Measurements from ENCODE around the gene JAKMIP1. TPM values are rescaled to one million over a fixed set of nuclear protein-coding genes. Genes with fewer than 3 reads are reported as not detected.

The JAKMIP1 gene
- total RNA-seq, 1 experiment from 2014 or later, result not detected

DNA sequence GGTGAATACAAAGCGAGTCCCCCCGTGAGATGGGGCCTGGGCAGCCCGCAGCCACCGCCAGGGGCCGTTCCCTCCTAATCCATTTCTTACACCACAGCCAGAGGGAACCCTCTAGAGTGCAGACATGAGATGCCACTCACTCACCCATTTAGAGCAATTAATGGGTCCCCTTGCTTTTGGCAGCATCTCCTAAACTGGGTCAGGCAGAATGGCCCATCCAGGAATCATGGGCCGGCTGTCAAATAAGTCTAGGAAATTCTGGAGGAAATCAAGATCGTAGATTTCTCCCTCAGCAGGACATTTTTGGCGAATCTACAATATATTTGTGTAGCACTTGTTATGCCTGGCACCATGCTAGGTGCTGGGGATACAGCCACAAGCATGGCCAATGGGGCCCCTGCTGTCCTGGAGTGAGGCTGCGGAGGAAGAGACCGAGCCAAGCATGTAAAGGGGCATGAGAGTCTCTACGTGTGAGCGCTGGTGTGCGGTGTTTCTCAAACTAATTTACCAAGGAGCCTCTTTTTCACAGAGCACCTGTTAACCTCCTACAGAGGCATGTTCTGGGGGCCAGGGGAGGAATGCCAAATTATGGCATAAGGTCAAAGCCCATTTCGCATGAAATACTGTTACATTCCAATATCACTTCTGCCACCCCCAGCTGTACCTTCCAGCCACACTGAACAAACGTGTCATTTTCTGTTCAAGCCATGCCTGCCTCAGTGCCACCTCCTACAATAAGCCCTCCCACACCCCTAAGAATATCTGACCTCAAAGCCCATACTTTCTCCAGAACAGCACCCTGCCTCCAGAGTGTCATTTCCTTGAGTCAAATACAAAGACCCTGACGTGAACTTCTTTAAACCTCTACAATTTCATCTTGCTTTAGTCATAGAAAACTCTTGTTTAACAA is 28.1 kb upstream of the JAKMIP1 start:
- no TSS peak for BruUV-seq (replicated peaks)
- Histone ChIP-seq H3K27me3 (ENCODE audit: insufficient read depth, low read length) (0 out of 2 replicates have a peak, but pooled peaks cover 2% of the 10 kb centered on the region), H3K4me2 (ENCODE audit: low read length) (no peak overlapping the region), H3K27ac (ENCODE audit: low read depth, low read length) (no peak overlapping the region), H2AFZ (ENCODE audit: low read depth, low read length, poor library complexity, severe bottlenecking) (no peak overlapping the region), H3K9me2 (ENCODE audit: insufficient read depth) (no peaks in the 10 kb centered on the region), H3K9me3 (ENCODE audit: control insufficient read depth in 1 of 2, insufficient read depth in 1 of 2, low read depth in 1 of 2, low read length in 2 of 2) (no peaks in the 10 kb centered on the region), H3K36me3 (ENCODE audit: control insufficient read depth in 1 of 2, insufficient read depth in 2 of 2, low read length in 2 of 2) (no peaks in the 10 kb centered on the region), H3K4me1 (ENCODE audit: control insufficient read depth in 1 of 2, insufficient read depth in 2 of 2, low read length in 2 of 2) (no peaks in the 10 kb centered on the region), H3K79me2 (ENCODE audit: insufficient read depth, low read length) (no peaks in the 10 kb centered on the region), H3K9ac (ENCODE audit: low read length) (no peak overlapping the region), H3K4me3 (replicated peaks in 1 of 2; ENCODE audit: low read depth in 1 of 2, low read length in 2 of 2) (no peak overlapping the region), H4K20me1 (ENCODE audit: insufficient read depth) (no peaks in the 10 kb centered on the region)
- no peak for ATAC-seq
- RAD21 ChIA-PET (ENCODE audit: low non-redundant PET in 1 of 2, low total read pairs in 2 of 2, uncharacterized antibody in 2 of 2, unreplicated experiment in 2 of 2), result no interaction called here
- POLR2A ChIA-PET, result no interaction called here
- CTCF ChIA-PET, result no interaction called here
- TF ChIP-seq, protein P1, sequence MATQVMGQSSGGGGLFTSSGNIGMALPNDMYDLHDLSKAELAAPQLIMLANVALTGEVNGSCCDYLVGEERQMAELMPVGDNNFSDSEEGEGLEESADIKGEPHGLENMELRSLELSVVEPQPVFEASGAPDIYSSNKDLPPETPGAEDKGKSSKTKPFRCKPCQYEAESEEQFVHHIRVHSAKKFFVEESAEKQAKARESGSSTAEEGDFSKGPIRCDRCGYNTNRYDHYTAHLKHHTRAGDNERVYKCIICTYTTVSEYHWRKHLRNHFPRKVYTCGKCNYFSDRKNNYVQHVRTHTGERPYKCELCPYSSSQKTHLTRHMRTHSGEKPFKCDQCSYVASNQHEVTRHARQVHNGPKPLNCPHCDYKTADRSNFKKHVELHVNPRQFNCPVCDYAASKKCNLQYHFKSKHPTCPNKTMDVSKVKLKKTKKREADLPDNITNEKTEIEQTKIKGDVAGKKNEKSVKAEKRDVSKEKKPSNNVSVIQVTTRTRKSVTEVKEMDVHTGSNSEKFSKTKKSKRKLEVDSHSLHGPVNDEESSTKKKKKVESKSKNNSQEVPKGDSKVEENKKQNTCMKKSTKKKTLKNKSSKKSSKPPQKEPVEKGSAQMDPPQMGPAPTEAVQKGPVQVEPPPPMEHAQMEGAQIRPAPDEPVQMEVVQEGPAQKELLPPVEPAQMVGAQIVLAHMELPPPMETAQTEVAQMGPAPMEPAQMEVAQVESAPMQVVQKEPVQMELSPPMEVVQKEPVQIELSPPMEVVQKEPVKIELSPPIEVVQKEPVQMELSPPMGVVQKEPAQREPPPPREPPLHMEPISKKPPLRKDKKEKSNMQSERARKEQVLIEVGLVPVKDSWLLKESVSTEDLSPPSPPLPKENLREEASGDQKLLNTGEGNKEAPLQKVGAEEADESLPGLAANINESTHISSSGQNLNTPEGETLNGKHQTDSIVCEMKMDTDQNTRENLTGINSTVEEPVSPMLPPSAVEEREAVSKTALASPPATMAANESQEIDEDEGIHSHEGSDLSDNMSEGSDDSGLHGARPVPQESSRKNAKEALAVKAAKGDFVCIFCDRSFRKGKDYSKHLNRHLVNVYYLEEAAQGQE (IDR thresholded peaks at IDR 0.05; ENCODE audit: low read depth), result no peak
- TF ChIP-seq CEBPB (IDR thresholded peaks at IDR 0.05; ENCODE audit: low read depth) (no peak), ZFX (IDR thresholded peaks at IDR 0.05) (no peak), SIN3A (IDR thresholded peaks at IDR 0.05; ENCODE audit: low read depth) (no peak), SP1 (IDR thresholded peaks at IDR 0.05; ENCODE audit: low read depth) (no peak), POLR2AphosphoS5 (IDR thresholded peaks at IDR 0.05; ENCODE audit: low read depth, low read length) (no peak), EGR1 (IDR thresholded peaks at IDR 0.05; ENCODE audit: low read depth) (no peak), EZH2 (IDR thresholded peaks at IDR 0.05) (no peak), CBX3 (IDR thresholded peaks at IDR 0.05; ENCODE audit: low read depth) (no peak), JUND (IDR thresholded peaks at IDR 0.05) (no peak), EZH2phosphoT487 (IDR thresholded peaks at IDR 0.05; ENCODE audit: borderline replicate concordance) (no peak), ELF1 (IDR thresholded peaks at IDR 0.05; ENCODE audit: borderline replicate concordance, low read depth) (no peak), YY1 (IDR thresholded peaks at IDR 0.05; ENCODE audit: extremely low read depth, insufficient replicate concordance, low read depth, low read length) (no peak), SRF (IDR thresholded peaks at IDR 0.05; ENCODE audit: low read depth) (no peak), RAD21 (IDR thresholded peaks at IDR 0.05; ENCODE audit: low read depth) (no peak)
- TF ChIP-seq, protein P2, sequence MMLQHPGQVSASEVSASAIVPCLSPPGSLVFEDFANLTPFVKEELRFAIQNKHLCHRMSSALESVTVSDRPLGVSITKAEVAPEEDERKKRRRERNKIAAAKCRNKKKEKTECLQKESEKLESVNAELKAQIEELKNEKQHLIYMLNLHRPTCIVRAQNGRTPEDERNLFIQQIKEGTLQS (IDR thresholded peaks at IDR 0.05), result no peak
- TF ChIP-seq, protein P3, sequence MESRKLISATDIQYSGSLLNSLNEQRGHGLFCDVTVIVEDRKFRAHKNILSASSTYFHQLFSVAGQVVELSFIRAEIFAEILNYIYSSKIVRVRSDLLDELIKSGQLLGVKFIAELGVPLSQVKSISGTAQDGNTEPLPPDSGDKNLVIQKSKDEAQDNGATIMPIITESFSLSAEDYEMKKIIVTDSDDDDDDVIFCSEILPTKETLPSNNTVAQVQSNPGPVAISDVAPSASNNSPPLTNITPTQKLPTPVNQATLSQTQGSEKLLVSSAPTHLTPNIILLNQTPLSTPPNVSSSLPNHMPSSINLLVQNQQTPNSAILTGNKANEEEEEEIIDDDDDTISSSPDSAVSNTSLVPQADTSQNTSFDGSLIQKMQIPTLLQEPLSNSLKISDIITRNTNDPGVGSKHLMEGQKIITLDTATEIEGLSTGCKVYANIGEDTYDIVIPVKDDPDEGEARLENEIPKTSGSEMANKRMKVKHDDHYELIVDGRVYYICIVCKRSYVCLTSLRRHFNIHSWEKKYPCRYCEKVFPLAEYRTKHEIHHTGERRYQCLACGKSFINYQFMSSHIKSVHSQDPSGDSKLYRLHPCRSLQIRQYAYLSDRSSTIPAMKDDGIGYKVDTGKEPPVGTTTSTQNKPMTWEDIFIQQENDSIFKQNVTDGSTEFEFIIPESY (IDR thresholded peaks at IDR 0.05; ENCODE audit: extremely low read depth, insufficient replicate concordance, low read length), result no peak
- TF ChIP-seq, protein P4, sequence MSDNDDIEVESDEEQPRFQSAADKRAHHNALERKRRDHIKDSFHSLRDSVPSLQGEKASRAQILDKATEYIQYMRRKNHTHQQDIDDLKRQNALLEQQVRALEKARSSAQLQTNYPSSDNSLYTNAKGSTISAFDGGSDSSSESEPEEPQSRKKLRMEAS (IDR thresholded peaks at IDR 0.05), result no peak
- intact Hi-C loops (cut with micrococcal nuclease), result no loop called here
- no peak for DNase-seq (ENCODE audit: low read depth, low spot score)
